NCI-H2171 (cell line): ENCODE measurements around the gene PANX3.

Source experiments
- DNase-seq: peaks from one replicate; lab custom pipeline; 2025; lab: John Stamatoyannopoulos, UW

The PANX3 gene

GRCh38 chr11:124612567-124613246 lies 1.5 kb downstream of the PANX3 start:
- no peak for DNase-seq

GRCh38 chr11:124618863-124619262 lies 7.6 kb downstream of the PANX3 start:
- DNase-seq = no peak

GRCh38 chr11:124622531-124623451 lies 11.6 kb downstream of the PANX3 start, which contains the start of gene TBRG1:
Gene TBRG1, plus strand, starts transcription at chr11:124622864. Its CDS starts 220 bp downstream, at chr11:124623084.
- DNase-seq = peak; percentile 42

- no peak for DNase-seq
These were observed 12.8 kb downstream of the PANX3 start for GRCh38 chr11:124623861-124624525.

GRCh38 chr11:124625504-124626168 lies 14.4 kb downstream of the PANX3 start:
- DNase-seq = no peak

- no peak for DNase-seq
These were observed 16.3 kb downstream of the PANX3 start for GRCh38 chr11:124627546-124627945.

- no peak for DNase-seq
These were observed 18.7 kb downstream of the PANX3 start for GRCh38 chr11:124629961-124630360.

GRCh38 chr11:124633355-124633754 lies 22.1 kb downstream of the PANX3 start:
- DNase-seq = no peak

- no peak for DNase-seq
These were observed 24.7 kb downstream of the PANX3 start for GRCh38 chr11:124635932-124636331.

GRCh38 chr11:124638500-124638899 lies 27.3 kb downstream of the PANX3 start:
- no peak for DNase-seq

- no peak for DNase-seq
These were observed 28.0 kb downstream of the PANX3 start for GRCh38 chr11:124639186-124639585.

GRCh38 chr11:124640666-124641065 lies 29.4 kb downstream of the PANX3 start:
- DNase-seq = no peak

- DNase-seq = no peak
These were observed 31.4 kb downstream of the PANX3 start for GRCh38 chr11:124642628-124643027.

GRCh38 chr11:124643042-124643604 lies 31.9 kb downstream of the PANX3 start:
- DNase-seq = no peak

GRCh38 chr11:124643605-124644425 lies 32.6 kb downstream of the PANX3 start:
- DNase-seq = no peak

GRCh38 chr11:124644426-124645280 lies 33.4 kb downstream of the PANX3 start:
- DNase-seq = peak; percentile 26

GRCh38 chr11:124646148-124646547 lies 34.9 kb downstream of the PANX3 start:
- no peak for DNase-seq

GRCh38 chr11:124648610-124649009 lies 37.4 kb downstream of the PANX3 start:
- DNase-seq = no peak

- peak; percentile 27 for DNase-seq
These were observed 45.8 kb downstream of the PANX3 start for GRCh38 chr11:124656774-124657630.
